KOPT-K1 (cell line): ENCODE results near the gene TSEN2.

Source experiments
- H3K27ac ChIP-seq: fragments of 200-600 bp; sonication (generic); 2 replicates; pipeline ENCODE4 v1.5.1; 2016; ENCODE audit warnings: antibody characterized with exemption, mild to moderate bottlenecking, low read depth, low read length; ENCODE audit not compliant: poor library complexity, severe bottlenecking
- H3K36me3 ChIP-seq: fragments of 200-600 bp; sonication (generic); 2 replicates; pipeline ENCODE4 v1.5.1; 2017; ENCODE audit warnings: antibody characterized with exemption, mild to moderate bottlenecking, low read length, moderate library complexity; ENCODE audit not compliant: insufficient read depth
- H3K9me3 ChIP-seq: fragments of 200-600 bp; sonication (generic); 2 replicates; pipeline ENCODE4 v1.5.1; 2017; ENCODE audit warnings: antibody characterized with exemption, low read length, mild to moderate bottlenecking; ENCODE audit not compliant: insufficient read depth, poor library complexity, severe bottlenecking

Gene TSEN2

DNA sequence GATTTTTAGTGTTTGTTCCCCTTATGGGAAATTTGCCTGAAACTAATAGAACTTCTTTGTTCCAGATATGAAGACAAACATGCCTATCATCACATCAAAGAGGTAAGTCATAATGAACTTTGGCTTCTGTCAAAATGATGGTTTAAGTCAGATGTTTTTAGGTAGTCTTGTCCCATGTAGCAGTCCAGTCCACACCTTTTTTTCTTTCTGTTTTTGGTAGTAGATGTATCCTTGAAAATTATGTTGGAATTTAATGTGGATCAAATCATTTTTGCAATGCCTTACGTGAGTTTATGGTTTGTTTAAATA lies 12.1 kb downstream of the TSEN2 start:
- Histone ChIP-seq H3K9me3 (no peaks in the 10 kb centered on the region), H3K27ac (no peak overlapping the region), H3K36me3 (peaks cover 89% of the 10 kb centered on the region)

DNA sequence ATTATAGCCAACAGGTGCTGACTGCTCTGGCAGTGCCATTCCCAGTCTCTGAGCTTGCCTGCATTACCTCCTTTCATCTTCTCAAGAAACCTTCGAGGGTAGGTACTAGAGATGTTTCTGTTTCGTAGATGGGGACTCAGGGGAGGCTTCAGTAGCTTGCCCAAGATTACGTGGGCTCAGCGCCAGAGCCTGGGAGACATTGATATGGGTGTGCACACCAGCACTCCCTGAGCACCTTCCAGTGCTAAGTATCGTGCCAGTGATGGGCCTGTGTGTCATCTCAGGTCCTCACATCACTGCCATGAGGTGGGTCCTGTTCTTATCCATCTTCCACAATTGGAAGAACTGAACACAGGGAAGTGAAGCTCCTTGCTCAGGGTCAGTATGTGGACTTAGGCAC lies 15.2 kb downstream of the TSEN2 start:
- Histone ChIP-seq H3K9me3 (no peaks in the 10 kb centered on the region), H3K27ac (no peak overlapping the region), H3K36me3 (peaks cover 89% of the 10 kb centered on the region)

DNA sequence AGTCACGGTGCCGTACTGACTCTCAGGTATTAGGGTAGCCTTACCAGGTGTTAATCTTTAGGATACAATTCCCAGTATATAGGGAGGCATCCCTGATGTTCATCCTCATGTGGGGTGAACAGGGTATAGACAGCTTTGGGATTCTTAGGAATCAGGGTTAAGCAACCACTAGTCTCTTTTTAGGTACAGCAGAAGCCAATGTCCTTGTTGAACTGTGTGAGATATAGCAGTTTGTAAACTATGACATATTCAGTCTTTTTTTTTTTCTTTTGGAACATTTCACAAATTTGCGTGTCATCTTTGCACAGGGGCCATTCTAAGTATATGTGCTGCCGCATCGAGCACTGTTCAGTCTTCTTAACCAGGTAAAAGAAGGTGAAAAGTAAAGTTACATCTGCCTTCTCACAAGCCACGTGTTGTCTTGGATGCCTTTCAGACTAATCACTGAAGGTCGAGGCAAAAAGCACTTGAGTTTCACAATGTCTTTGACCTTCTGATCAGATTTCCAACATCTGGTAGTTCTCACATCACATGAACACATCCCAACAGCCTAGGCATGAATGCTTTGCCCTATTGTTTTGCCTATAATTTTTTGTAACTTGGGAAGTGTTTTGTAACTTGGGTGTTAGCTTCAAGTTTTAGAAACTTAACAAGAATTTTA lies 17.2 kb downstream of the TSEN2 start:
- Histone ChIP-seq H3K36me3 (peaks cover 94% of the 10 kb centered on the region), H3K27ac (no peak overlapping the region), H3K9me3 (no peaks in the 10 kb centered on the region)

DNA sequence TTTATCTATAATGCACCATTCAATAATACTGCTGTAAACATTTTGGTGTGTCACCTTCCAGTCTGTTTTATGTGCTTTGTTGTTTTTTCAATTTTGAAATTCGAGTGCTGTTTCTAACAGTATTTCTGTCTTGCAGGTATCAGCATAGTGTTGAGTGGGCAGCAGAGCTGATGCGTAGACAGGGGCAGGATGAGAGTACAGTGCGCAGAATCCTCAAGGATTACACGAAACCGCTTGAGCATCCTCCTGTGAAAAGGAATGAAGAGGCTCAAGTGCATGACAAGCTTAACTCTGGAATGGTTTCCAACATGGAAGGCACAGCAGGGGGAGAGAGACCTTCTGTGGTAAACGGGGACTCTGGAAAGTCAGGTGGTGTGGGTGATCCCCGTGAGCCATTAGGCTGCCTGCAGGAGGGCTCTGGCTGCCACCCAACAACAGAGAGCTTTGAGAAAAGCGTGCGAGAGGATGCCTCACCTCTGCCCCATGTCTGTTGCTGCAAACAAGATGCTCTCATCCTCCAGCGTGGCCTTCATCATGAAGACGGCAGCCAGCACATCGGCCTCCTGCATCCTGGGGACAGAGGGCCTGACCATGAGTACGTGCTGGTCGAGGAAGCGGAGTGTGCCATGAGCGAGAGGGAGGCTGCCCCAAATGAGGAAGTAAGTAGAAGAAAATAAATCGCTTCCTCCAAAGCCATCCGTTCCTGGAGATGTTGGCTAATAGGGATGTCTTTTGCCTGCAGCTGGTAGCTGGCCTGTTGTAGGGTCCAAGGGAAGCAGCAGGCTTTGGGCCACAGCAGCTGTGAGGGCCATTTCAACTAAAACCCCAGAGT lies 19.1 kb downstream of the TSEN2 start:
- Histone ChIP-seq H3K36me3 (peaks cover 92% of the 10 kb centered on the region), H3K27ac (no peak overlapping the region), H3K9me3 (no peaks in the 10 kb centered on the region)

DNA sequence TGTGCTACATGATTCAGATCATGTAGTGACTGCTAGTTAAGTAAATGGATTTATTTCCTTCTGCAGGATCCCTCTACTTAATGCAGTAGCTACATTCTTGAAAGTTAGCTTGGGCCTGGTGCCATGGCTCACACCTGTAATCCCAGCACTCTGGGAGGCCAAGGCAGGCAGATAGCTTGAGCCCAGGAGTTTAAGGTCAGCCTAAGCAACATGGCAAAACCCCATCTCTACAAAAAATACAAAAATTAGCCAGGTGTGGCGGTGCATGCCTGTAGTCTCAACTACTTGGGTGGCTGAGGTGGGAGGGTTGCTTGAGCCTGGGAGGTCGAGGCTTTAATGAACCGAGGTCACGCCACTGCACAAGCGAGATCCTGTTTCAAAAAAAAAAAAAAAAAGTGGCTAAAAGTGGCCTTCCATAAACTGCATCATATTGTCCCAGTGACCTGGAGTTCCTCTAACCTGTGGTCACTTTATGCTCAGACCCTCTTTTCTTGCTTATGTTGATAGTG lies 22.0 kb downstream of the TSEN2 start:
- H3K9me3 ChIP-seq, result no peaks in the 10 kb centered on the region
- no peak overlapping the region for H3K27ac ChIP-seq
- peaks cover 85% of the 10 kb centered on the region for H3K36me3 ChIP-seq

DNA sequence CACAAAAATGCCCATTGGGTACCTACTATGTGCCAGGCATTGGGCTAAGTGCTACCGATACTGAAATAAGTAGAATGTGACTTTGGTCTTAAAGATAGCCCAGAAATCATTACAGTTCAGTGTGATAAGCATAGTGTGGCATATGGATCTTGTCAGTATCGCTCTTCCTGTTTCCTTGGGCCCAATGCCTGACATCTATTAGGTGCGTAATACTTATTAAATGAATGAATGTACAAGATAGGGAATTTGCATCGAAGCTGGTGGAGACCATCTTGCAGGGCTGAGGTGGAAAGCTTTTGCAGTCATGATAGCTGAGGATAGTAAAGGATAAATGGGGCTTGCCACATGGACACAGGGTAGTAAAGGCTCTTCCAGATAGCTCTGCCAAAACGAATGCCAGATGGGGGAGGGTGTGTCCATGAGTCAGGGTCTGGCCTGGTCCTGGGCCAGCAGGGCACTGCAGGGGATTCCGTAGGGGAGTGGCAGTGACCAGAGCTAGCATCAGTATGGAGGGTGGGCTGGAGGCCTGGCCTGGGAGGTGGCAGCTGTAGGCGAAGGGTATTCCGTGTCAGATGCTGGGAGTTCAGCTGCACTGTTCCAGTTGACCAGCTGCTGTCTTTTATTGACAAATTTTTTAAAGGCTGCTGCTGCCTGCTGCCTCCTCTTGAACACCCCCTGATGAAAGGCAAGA lies 23.5 kb downstream of the TSEN2 start:
- no peaks in the 10 kb centered on the region for H3K9me3 ChIP-seq
- peaks cover 75% of the 10 kb centered on the region for H3K36me3 ChIP-seq
- no peak overlapping the region for H3K27ac ChIP-seq

DNA sequence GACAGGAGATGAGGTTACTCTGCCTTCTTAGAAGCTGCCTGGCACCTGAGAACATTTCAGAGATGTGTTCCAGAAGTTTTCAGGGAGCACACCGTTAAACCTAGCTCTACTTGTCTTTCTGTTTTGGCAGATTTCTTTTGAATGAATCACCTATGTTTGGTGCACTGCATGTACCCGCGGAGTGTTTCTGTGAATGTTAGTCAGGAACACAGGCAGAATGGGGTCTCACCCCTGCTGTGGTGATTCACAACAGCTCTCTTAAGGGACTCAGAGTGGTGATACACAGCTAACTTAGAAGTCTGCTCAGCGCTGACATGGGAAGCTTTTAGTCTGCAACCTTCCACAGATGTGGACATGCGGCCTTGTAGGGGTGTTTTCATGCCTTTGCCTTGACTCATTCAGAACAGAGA lies 24.0 kb downstream of the TSEN2 start:
- peaks cover 71% of the 10 kb centered on the region for H3K36me3 ChIP-seq
- no peak overlapping the region for H3K27ac ChIP-seq

DNA sequence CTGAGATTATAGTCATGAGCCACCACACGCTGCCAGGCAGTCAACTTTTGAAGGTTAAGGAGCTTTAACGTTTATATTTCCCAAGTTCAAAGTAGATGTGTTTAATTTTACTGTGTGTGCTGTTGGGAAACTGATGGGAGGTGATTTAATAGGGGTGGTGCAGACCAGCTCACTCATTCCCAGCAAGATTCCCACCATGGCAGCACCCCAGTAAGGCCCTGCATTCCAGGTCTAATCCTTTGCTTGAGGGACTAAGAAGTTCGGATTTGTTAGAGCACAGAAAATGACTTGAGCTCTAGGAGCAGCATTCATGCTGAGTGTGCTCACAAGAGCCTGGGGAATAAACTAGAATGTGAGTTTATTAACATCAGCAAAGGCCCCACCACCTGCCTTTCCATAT lies 25.2 kb downstream of the TSEN2 start:
- Histone ChIP-seq H3K27ac (no peak overlapping the region), H3K36me3 (peaks cover 69% of the 10 kb centered on the region), H3K9me3 (no peaks in the 10 kb centered on the region)

More for the DNA sequence above, 24.0 kb downstream of the TSEN2 start:
- no peaks in the 10 kb centered on the region for H3K9me3 ChIP-seq

DNA sequence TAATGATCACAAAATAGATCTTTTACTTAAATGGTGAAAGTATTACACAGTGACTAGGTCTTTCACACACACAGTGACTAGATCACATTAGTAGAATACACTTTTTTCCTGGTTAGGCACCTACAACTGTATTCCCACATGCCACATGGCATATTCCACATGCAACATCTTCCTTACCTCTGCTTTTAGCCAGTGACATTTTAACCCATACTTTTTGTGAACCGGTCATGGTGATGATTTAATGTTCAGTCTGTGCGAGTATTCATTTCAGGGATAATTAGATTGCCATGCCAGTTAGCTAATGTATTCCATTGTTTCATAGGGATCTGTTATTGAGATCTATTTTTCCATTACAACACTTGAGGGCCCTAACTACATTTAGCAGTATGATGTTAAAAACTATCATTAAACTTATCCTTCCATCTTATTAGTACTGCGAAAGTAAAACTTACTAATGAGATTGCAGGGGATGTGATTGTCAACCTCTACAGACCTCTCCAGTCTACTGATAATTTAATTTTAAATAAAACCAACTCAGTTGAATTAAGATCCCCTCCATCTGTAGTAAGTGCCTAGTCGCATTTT lies 28.3 kb downstream of the TSEN2 start:
- H3K9me3 ChIP-seq, result no peaks in the 10 kb centered on the region
- no peak overlapping the region for H3K27ac ChIP-seq
- peaks cover 55% of the 10 kb centered on the region for H3K36me3 ChIP-seq

DNA sequence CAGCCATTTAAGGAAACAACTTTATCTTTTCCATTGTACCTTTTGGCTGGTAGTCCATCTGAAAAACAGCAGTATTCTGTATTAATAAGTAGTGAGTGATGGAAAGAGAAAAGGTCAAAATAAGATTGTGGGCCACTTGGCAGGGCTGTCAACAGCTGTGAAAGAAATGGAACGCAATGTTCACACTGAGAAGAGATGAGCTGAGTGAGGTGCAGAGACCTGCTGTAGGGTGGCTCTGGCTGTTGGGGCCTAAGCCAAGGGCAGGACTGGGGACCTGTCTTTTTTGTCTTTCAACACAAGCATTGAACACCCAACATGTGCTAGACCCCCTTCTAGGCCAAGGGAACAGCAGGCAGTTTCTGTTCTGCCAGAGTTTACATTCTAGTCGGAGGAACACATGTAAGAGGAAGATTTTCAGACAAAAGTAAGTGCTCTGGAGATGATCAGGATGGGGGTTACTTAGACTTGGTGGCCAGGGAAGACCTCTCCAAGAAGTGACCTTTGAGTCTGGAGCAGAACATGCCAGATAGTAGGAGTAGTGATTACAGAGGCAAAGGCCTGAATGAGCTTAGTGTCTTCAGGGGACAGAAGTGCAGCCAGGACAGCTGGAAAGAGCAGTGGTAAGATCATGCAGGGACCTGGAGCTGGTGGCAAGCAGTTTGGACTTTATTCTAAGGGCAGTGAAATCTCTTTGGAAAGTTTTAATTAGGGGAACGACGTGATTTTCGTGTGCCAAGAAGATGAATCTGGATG lies 29.6 kb downstream of the TSEN2 start:
- Histone ChIP-seq H3K27ac (no peak overlapping the region), H3K9me3 (no peaks in the 10 kb centered on the region), H3K36me3 (peaks cover 49% of the 10 kb centered on the region)

DNA sequence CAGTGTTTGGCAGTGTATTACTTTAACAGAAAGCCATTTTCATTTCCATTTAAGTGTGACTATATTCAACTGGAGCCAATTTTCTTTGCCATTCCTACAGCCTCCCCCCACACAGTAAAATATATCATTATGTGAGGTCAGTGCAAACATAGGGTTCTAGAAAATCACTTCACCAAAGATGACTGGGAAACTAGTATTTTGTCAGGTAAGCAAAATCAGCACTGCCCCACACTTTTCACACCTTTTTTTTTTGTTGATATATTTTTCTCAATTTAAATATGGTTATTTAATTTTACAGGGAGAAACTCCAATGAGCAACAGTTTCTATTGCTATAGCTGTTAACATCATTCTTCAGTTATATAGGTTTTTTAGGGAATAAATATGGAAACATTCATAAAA lies 31.4 kb downstream of the TSEN2 start:
- Histone ChIP-seq H3K9me3 (no peaks in the 10 kb centered on the region), H3K36me3 (peaks cover 42% of the 10 kb centered on the region), H3K27ac (no peak overlapping the region)

DNA sequence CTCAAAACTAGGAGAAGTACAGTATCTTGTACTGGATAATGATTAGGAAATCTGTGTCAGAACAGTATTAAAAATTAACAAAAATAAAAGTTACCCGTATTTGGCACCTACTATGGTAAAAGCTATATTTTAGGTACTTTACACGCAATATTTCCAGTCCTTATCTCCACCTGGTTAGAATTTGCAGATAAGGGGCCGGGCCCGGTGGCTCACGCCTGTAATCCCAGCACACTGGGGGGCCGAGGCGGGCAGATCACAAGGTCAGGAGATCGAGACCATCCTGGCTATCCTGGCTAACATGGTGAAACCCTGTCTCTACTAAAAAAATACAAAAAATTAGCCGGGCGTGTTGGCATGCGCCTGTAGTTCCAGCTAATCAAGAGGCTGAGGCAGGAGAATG lies 32.6 kb downstream of the TSEN2 start:
- peaks cover 51% of the 10 kb centered on the region for H3K36me3 ChIP-seq
- H3K27ac ChIP-seq, result no peak overlapping the region
- no peaks in the 10 kb centered on the region for H3K9me3 ChIP-seq

DNA sequence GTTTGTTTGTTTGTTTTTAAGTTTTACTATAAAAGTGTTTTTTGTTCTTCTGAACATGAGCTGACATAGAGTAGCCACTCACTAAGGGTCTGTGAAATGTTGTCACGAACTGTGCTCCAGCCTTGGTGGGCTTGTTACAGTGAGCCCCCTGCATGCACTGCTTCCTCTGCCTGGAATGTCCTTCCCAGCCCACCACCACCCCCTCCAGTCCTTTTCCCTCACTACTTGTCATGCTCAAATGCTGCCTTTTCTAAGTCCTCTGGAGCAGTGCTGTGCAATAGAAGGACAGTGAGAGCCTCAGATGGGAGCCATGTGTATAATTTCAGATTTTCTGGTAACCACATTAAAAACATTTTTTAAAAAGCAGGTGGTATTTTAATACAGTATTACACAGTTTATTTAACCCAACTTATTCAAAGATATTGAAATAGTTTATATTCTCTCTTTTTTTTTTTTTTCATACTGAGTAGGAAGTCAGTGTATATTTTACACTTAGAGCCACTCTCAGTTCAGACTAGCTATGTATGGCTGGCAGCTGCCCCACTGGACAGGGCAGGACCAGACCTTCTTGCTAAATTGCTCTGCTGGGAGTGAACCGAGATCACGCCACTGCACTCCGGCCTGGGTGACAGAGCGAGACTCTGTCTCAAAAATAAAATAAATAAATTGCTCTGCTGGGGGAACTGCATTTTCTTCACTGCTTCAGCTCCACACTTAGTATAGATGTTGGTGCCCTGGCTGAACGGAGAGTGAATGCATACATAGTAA lies 34.2 kb downstream of the TSEN2 start:
- H3K36me3 ChIP-seq, result peaks cover 64% of the 10 kb centered on the region
- no peak overlapping the region for H3K27ac ChIP-seq
- no peaks in the 10 kb centered on the region for H3K9me3 ChIP-seq

DNA sequence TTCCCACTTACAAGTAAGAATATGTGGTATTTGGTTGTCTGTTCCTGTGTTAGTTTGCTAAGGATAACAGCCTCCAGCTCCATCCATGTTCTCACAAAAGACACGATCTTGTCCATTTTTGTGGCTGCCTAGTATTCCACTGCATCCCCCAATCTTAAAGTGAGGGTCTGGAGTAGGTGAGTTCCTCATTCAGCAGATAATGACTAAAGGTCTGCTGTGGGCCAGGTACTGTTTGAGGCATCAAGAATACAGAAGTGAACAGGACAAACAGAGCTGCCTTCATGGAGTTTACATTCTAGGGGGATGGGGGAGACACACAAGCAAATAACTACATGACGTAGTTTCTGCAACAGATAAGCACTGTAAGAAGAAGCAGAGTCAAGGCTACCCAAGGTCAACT lies 36.7 kb downstream of the TSEN2 start:
- H3K36me3 ChIP-seq, result peaks cover 57% of the 10 kb centered on the region

More for the DNA sequence above, 36.7 kb downstream of the TSEN2 start:
- Histone ChIP-seq H3K27ac (no peak overlapping the region), H3K9me3 (no peaks in the 10 kb centered on the region)
